ENCODE results near the gene CHL1.

The CHL1 gene

GRCh38 chr3:197828-198491 is 1.4 kb downstream of the CHL1 start:
- no peak for TF ChIP-seq CTCF (IDR thresholded peaks at IDR 0.05; ENCODE audit: control insufficient read depth, insufficient read depth, low read depth, low read length, missing control alignments)
- H3K4me3 ChIP-seq (ENCODE audit: control insufficient read depth, low read depth, low read length) = no peak overlapping the region
- DNase-seq (ENCODE audit: low read depth) = no peak

GRCh38 chr3:199835-200234 is 3.3 kb downstream of the CHL1 start:
- no peak for TF ChIP-seq CTCF (IDR thresholded peaks at IDR 0.05; ENCODE audit: control insufficient read depth, insufficient read depth, low read depth, low read length, missing control alignments)
- no peak for DNase-seq (ENCODE audit: low read depth)
- no peak overlapping the region for H3K4me3 ChIP-seq (ENCODE audit: control insufficient read depth, low read depth, low read length)

- no peak for TF ChIP-seq CTCF (IDR thresholded peaks at IDR 0.05; ENCODE audit: control insufficient read depth, insufficient read depth, low read depth, low read length, missing control alignments)
- DNase-seq (ENCODE audit: low read depth) = no peak
- no peak overlapping the region for H3K4me3 ChIP-seq (ENCODE audit: control insufficient read depth, low read depth, low read length)
These were observed 4.3 kb downstream of the CHL1 start for GRCh38 chr3:200758-201325.

GRCh38 chr3:204102-204501 is 7.5 kb downstream of the CHL1 start:
- no peak for TF ChIP-seq CTCF (IDR thresholded peaks at IDR 0.05; ENCODE audit: control insufficient read depth, insufficient read depth, low read depth, low read length, missing control alignments)
- no peak overlapping the region for H3K4me3 ChIP-seq (ENCODE audit: control insufficient read depth, low read depth, low read length)
- DNase-seq (ENCODE audit: low read depth) = no peak

- no peak overlapping the region for H3K4me3 ChIP-seq (ENCODE audit: control insufficient read depth, low read depth, low read length)
- no peak for DNase-seq (ENCODE audit: low read depth)
- no peak for TF ChIP-seq CTCF (IDR thresholded peaks at IDR 0.05; ENCODE audit: control insufficient read depth, insufficient read depth, low read depth, low read length, missing control alignments)
These were observed 11.4 kb downstream of the CHL1 start for GRCh38 chr3:207973-208372.

- no peak overlapping the region for H3K4me3 ChIP-seq (ENCODE audit: control insufficient read depth, low read depth, low read length)
- no peak for DNase-seq (ENCODE audit: low read depth)
- TF ChIP-seq CTCF (IDR thresholded peaks at IDR 0.05; ENCODE audit: control insufficient read depth, insufficient read depth, low read depth, low read length, missing control alignments) = no peak
These were observed 14.1 kb downstream of the CHL1 start for GRCh38 chr3:210669-211068.

Measured in AG09309 (cell line).